Ovary (tissue), 3 donors: ENCODE measurements around the gene MYADML2.

Experiments
- EP300 ChIP-seq: sonication (generic); formaldehyde crosslinking; IDR thresholded peaks from one replicate; pipeline ENCODE4 v1.6.1; 2017; ENCODE audit warnings: antibody characterized with exemption
- POLR2A ChIP-seq: fragments of 450-650 bp; IDR thresholded peaks from one replicate; pipeline ENCODE4 v1.6.1; 2017; ENCODE audit warnings: antibody characterized with exemption, mild to moderate bottlenecking, moderate library complexity
- TF ChIP-seq, protein P1 (sequence below), 3 donors: fragments of 450-650 bp in 2 of 3; fragments of 200-600 bp in 1 of 3; IDR thresholded peaks; one replicate each; pipeline versions ENCODE4 v1.5.1 to v1.8.0; 2016 to 2022; ENCODE audit warnings: antibody characterized with exemption in 3 of 3, mild to moderate bottlenecking in 1 of 3
- donor health status: DM: no; HTN: no; CAD: no.

DNA sequence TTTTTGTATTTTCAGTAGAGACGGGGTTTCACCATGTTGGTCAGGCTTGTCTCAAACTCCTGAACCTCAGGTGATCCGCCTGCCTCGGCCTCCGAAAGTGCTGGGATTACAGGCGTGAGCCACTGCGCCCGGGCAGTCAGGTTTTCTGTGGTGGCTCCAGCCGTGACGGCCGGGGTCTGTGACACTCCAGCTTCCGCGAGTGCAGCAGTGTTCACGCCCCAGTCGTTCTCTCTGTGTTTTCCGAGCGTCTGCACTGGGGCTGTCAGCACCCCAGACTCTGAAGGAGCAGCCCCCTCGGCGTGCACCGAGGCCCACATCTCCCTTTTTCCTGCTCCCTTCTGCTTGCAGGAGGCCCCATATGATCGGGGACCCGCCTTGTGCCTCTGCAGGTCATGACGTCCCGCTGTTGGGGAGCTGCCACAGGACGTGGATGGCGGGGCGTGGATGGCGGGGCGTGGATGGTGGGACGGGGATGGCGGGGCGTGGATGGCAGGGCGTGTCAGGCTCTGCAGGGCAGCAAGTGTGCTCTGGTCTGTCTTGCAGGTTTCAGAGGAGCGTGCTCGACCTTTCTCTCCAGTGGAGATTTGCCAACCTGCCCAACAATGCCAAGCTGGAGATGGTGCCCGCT, 36.1 kb upstream of the MYADML2 start:
- TF ChIP-seq, protein P1, sequence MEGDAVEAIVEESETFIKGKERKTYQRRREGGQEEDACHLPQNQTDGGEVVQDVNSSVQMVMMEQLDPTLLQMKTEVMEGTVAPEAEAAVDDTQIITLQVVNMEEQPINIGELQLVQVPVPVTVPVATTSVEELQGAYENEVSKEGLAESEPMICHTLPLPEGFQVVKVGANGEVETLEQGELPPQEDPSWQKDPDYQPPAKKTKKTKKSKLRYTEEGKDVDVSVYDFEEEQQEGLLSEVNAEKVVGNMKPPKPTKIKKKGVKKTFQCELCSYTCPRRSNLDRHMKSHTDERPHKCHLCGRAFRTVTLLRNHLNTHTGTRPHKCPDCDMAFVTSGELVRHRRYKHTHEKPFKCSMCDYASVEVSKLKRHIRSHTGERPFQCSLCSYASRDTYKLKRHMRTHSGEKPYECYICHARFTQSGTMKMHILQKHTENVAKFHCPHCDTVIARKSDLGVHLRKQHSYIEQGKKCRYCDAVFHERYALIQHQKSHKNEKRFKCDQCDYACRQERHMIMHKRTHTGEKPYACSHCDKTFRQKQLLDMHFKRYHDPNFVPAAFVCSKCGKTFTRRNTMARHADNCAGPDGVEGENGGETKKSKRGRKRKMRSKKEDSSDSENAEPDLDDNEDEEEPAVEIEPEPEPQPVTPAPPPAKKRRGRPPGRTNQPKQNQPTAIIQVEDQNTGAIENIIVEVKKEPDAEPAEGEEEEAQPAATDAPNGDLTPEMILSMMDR (IDR thresholded peaks at IDR 0.05), result no peak
- TF ChIP-seq POLR2A (no peak), EP300 (no peak)
